NCI-H446 (cell line): Measurements from ENCODE around the gene VCP.
"Not testable (repeated sequence)": the region's sequence is repeated elsewhere in the genome, so short reads cannot be mapped to it uniquely, and the experiment has no call there.

ENCODE experiments used
- DNase-seq, 2 experiments: peaks; one replicate each; lab custom pipeline; 2025; lab: John Stamatoyannopoulos, UW

Gene VCP

DNA sequence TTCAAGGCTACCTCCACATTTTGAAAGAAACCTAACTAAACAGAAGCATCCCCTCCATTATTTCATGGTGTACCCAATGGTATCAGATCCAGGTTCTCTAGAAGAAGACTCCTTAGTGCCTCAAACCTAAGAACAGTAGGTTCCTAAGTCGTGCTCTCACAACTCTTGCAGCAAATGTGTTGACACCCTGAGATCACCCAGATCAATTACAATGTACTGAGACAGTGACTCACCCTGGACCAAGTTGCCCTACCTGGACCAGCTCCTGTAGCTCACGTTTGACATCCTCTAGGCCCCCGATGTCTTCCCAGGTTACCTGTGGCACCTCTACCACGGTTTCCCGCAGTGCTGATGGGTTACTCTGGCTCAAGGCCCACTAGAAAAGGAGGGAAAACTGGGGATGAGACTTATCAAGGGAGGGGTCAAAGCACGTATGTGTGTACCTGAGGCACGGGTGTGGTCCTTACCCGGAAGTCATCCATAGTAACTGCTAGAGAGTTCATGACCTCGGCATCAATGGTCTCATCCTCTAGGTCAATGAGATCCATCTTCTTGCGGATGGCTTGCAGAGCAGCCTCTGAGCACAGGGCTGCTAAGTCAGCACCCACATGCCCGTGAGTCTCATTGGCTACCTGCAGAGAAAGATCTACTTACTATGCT is 11.7 kb downstream of the VCP start:
- no peak for DNase-seq

DNA sequence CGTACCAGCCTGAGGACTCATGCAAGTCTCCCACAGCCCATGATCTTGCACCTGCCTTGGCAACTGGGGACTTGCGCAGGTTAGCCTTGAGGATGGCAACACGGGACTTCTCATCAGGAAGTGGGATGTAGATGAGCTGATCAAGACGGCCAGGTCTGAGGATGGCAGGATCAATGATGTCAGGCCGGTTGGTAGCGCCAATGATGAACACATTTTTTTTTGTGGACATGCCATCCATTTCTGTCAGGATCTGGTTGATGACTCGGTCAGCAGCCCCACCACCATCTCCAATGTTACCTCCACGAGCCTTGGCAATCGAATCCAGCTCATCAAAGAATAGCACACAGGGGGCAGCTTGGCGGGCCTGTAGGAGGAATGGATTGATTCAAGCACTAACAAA is 13.0 kb downstream of the VCP start:
- no peak for DNase-seq

DNA sequence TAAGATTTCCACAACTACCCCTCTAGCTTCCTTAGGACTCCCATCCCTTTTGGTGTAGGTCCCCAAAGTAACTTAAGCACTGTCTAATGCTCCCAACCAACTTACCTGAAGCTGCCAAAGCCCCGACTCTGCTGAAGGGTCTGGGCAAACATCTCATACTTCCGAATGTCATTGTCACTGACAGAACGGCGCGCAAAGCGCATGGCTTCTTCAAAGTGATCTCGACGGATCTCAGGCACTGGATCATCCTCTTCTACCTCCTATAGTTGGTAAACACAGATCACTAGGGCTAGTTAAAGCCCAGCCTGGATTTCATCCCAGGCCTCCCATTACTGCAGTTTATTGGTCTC is 15.2 kb downstream of the VCP start:
- no peak for DNase-seq

DNA sequence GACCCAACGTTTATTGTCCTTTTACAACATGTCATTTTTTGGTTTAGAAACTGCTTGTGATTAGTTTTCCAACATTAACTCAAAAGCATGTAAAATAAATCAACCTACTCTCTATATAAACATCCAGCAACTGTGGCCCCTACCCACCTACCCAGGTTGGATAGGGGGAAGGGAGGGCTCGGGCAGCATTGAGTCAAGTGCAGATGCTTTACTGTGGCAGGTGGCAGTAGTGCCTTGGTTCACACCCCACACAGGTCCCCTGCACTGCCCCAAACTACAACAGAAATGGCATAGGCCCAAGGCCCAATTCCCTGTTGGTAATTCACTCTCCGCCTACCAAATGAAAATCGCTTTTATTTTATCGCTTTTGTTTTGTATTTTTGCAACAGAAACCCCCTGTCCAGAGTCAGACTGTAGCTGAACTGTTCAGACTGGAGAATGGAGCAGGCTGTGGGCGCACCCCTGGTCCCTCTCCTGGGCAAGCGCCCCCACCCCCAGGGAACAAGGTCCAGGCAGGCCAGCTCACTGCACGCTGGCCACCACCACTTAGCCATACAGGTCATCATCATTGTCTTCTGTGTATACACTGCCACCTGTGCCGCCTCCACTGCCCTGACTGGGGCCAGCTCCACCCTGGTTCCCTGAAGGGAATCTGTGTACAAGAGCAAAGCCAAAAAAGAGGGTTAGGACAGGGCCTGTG is 15.7 kb downstream of the VCP start:
- no peak for DNase-seq

- no peak for DNase-seq
These were observed 17.4 kb downstream of the VCP start for GRCh38 chr9:35054871-35055644.

DNA sequence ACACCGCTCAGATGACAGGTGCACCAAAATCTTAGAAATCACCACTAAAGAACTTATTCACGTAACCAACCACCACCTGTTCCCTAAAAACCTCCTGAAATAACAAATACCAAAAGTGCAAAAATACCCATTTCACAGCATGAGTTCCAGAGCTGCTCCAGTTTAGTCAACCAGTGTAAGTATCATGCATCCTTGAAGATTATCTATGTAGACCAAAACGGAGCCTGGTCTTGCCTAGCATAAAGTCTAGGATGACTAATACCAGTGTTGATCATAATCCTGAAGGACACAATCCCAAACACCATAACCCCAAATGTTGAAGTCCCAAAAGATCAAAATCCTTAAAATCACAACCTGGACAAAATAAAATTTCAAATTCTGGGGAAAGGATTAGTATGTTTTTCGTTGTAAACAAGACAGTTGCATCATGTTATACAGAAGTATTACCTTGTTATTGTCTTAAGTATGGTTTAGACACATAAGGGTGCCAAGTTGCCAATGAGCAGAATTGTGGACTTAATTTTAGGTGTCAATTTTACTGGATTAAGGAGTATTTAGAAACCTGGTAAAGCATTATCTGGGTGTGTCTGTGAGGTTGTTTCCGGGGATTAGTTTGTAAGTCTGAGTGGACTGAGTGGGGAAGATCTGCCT is 18.1 kb downstream of the VCP start:
- DNase-seq, result no peak

DNA sequence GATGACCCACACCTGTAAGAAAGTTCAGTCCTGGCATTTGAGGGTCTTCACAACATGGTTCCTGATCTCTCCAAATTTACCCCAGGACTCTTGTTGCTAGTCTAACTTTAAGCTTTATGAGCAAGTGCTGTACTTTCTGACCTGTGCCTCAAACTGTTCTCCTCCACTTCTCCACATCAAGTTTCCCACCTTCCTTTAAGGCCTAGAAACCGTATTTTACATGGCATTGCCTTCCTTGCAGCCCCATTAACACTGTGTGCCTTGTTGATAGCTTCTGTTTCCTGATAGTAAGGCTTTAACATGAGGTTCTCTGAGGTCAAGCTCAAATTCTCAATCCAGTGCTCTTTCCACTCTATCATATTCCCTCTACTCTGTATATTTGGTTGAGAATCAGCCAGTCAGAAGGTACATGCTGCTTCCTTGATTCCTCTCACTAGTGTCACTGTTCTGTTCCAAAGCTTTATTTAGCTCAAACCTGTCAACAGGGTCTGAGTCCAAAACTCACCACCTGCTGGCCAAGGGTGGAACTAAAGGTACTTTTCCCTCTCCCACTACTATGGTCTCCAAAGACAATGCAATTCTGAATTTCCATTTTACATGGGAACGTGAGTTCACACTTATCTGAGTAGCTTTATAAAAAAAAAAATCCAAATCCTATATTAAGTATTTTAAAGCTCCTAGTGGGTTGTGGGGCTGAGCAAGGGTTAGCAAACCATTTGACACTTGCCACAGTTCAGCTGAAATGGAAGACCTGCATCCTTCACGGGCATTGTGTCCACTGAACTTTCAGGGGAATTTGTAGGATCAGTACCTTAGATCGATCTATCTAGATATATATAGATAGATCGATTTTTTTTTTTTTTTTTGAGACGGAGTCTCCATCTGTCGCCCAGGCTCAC is 21.1 kb downstream of the VCP start:
- DNase-seq, result peak; percentile 52 to 56

DNA sequence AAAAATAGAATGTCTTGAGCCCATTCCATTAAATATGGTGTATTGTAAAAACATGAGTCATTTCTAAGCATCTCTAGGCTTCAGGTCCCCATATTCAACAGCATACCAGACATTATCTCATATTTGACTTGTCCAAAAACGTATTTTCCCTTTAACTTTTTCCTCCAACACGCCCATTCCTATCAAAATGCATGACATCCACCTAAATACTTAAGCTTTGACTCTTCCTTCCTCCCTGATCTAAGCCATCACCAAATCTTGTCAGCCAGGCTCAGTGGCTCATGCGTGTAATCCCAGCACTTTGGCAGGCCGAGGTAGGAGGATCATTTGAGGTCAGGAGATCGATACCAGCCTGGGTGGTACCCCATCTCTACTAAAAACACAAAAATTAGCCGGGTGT is 23.9 kb downstream of the VCP start:
- DNase-seq, result no peak

DNA sequence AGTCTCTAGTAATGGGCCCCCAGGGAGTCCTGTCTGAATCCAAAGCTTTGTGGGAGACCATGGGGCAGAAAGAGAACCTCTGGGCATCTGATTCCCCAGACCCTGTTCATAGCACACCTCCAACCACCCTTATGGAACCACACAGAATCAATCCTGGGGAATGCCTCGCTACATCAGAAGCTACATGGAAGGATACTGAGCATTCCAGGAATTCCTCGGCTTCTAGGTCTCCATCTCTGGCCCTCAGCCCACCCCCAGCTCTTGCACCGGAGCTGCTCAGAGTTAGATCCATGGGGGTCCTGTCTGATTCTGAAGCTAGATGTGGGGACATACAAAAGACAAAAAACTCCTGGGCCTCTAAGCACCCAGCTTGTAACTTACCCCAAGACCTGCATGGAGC is 28.4 kb downstream of the VCP start:
- DNase-seq, result no peak

DNA sequence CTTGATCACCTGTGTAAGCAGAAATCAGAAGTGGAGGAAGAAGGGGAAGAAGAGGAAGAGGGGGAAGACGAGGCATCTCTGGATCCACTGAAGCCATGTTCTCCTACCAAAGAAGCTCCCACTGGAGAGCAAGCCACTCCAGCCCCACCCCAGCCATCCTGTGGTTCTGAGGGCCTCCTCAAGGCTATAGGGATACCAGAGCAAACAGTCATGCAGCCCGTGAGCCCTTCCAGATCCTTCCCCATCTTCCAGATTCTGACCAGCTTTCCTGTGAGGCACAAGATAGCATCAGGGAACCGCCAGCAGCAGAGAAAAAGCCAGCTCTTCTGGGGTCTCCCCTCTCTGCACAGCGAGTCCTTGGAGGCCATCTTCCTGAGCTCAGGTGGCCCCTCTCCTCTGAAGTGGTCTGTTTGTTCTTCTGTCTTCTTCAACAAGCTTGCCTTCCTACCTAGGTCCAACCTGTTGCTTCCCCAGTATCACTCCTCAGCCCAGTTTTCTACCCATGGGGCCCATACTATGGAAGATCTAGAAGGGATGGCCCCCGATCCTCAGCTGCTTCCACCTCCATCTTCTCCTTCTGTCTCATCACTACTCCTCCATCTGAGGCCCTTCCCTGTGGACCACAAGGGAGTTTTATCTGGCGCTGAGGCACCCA is 29.4 kb downstream of the VCP start:
- no peak for DNase-seq

- no peak for DNase-seq
These were observed 30.3 kb downstream of the VCP start for GRCh38 chr9:35042081-35042604.

DNA sequence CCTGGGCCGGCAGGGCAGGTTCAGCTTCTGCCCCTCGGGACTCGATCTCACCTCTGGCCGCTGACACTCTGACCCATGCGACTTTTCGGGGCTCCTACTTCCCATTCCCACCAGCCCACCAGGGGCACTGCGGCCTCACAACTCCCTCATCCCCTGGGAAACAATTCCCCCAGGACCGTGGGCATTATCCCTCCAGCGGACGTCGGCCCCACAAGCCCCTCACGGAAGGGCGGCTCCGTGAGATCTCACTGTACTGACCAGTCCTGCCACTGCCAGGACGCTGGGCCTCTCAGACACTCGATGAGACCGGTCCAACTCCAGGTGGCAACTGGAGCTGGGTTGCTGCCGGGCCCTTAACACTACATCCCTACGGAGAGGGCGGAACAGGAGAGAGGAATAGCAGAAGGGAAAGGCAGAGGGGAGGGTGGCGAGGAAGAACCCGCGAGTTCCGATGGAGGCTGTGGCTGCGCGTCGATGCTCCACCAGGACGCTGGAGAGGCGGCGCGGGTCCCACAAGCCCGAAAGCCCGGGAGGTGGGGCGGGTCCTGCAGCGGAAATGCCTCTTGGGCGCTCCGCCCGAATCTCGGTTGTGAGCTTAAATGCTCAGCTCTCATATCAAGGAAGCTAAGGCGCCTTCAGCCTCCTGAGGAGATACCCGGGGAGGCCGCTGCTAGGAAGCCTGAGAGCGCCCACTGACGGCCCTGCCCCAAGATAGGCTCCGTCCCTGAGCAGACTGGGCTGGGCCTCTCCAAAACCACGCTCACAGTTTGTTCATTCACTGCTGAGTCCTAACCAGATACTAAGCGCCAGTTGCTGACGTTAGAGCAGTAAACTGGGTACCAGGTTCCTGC is 36.3 kb downstream of the VCP start:
- DNase-seq, result no peak

- DNase-seq, result no peak
These were observed 39.3 kb downstream of the VCP start for GRCh38 chr9:35033101-35033500.

- no peak for DNase-seq
These were observed 42.6 kb downstream of the VCP start for GRCh38 chr9:35029852-35030251.

- DNase-seq, result no peak
These were observed 43.2 kb downstream of the VCP start for GRCh38 chr9:35029241-35029640.

- no peak for DNase-seq
These were observed 44.1 kb downstream of the VCP start for GRCh38 chr9:35028341-35028740.

DNA sequence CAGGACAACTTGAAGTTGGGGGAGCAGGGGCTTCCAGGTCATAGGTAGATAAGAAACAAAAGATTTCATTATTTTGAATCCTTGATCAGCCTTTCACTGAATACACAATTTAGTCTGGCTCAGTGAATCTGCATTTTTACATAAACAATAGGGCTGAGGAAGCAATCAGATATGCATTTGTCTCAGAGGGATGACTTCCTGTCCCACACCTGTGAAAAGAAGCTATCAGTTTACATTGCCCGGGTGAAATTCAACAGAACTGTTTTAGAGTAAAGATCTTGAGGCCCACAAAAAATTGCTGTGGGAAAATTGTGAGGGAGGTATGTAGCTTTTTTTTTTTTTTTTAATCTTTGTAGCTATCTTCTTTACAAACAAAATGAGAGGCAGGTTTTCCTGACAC is 44.6 kb downstream of the VCP start:
- DNase-seq, result no peak

- no peak for DNase-seq
These were observed 45.1 kb downstream of the VCP start for GRCh38 chr9:35027374-35027773.

DNA sequence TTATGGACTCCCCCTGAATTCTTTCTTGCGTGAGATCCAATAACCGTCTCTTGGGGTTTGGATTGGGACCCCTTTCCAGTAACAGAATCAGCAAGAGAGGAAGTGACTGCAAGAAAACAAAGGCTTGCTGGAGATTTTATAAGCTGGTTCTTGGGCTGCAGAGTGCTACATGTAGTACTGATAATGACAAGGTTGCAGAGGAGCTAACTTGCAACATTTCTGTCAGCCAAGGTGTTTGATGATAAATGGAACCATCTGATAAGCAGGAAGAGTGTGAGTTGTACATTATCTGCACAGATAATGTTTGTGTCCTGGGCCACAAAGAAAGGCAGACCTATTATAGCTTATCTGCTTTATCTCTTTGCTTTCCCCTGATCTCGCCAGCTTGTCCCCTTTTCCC is 45.8 kb downstream of the VCP start:
- no peak for DNase-seq

DNA sequence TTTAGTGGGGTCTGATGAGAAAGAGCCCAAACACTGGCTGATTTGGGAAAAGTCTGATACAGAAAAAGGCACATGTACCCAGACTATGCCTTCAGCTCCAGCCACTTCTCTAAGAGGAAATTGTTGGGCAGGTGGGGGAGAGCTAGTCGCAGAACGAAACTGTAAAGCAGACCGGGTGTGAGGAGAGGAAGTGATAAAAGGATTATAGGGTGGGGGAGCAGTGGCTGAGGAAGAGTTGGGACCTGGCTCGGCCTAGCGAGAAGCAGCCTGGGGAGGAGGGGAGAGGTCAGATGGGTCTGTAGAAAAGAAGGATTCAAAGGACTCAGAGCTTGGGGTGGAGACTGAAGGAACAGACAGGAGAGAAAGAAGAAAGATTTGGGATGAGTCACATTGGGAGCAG is 49.0 kb downstream of the VCP start:
- DNase-seq, result not testable (repeated sequence)
